Measurements from ENCODE around the gene TMEM14B.

DNA sequence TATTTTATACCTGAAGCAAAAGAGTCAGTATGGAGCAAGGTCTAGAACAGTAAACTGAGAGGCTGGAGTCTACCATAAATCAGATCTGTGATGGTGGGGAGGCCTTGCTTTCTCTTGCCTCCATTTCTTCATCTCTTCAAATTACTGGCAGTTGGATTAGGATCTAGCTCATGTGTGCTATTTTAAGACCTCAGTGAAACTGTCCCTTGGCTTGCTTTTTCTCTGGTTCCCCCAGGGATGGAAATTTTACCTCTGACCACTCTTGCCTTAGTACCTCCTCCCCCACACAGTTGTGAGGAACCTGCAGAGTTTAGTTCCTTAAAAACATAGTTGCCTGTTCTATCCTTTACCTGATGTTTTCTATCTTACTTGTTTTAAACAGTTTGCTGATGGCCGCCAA lies 8.5 kb downstream of the TMEM14B start:
- TF ChIP-seq CTCF (IDR thresholded peaks at IDR 0.05) (no peak), EP300 (IDR thresholded peaks at IDR 0.05) (no peak), POLR2A (IDR thresholded peaks at IDR 0.05) (no peak)

Data from tibial nerve (tissue), 4 donors.